ENCODE results near the gene MSI2. TPM values are rescaled to one million over a fixed set of nuclear protein-coding genes. Genes with fewer than 3 reads are reported as not detected.

MSI2 gene
- total and polyA plus RNA-seq, 9 of the 15 experiments (the other 6 are each of a cell fraction or from before 2014, with no cell fraction given) = 4.6 to 61.8 (median 42.4) TPM

- H3K79me2 ChIP-seq (ENCODE audit: control insufficient read depth, insufficient read depth, low read length) = no peaks in the 10 kb centered on the region
- no peaks in the 10 kb centered on the region for H3K27me3 ChIP-seq (ENCODE audit: control insufficient read depth in 2 of 2, insufficient read depth in 2 of 2, low read length in 2 of 2)
- H3K36me3 ChIP-seq (ENCODE audit: control insufficient read depth, insufficient read depth, low read length) = no peaks in the 10 kb centered on the region; the same call in 2 of the 3 replicates
- ATAC-seq = no peak
- intact Hi-C loops (cut with micrococcal nuclease) = no loop called here
- DNase-seq (ENCODE audit: extremely low read depth in 1 of 4, low spot score in 3 of 4) = no peak
- POLR2A ChIA-PET = no interaction called here
- CTCF ChIA-PET (ENCODE audit: low intra/inter-chr PET ratio) = no interaction called here
- no peak overlapping the region for H3K4me3 ChIP-seq
- H4K20me1 ChIP-seq (replicated peaks; ENCODE audit: control insufficient read depth, insufficient read depth, low read length) = no peaks in the 10 kb centered on the region; the same call in 1 of the 2 replicates
- WGBS (ENCODE audit: insufficient coverage, low coverage, missing lambda C conversion rate) = 78% methylated on average over 5 of the region's 5 CpGs
- no peaks in the 10 kb centered on the region for H3K9me3 ChIP-seq (replicated peaks; ENCODE audit: control insufficient read depth, insufficient read depth, low read depth, low read length)
- BruUV-seq (replicated peaks) = no TSS peak
- H3K27ac ChIP-seq (ENCODE audit: extremely low read depth, low read depth, low read length) = no peak overlapping the region
- in situ Hi-C loops (cut with MboI) = no loop called here
- no peak for FAIRE-seq
- no peak overlapping the region for H3K9ac ChIP-seq (ENCODE audit: insufficient read depth in 1 of 2, low read depth in 2 of 2, low read length in 2 of 2)
- no peak overlapping the region for H3K4me2 ChIP-seq (ENCODE audit: insufficient read depth, low read length)
- TF ChIP-seq ZNF311 (CRISPR knock-in tag; IDR thresholded peaks at IDR 0.05) = no peak
- TF ChIP-seq TRIM28 (IDR thresholded peaks at IDR 0.05) = no peak
- TF ChIP-seq TCF7L2 (IDR thresholded peaks at IDR 0.05; ENCODE audit: low read depth, low read length) = no peak
- TF ChIP-seq ZNF217 (CRISPR knock-in tag; IDR thresholded peaks at IDR 0.05) = no peak
- TF ChIP-seq RNF2 (IDR thresholded peaks at IDR 0.05) = no peak
- TF ChIP-seq, protein P1, sequence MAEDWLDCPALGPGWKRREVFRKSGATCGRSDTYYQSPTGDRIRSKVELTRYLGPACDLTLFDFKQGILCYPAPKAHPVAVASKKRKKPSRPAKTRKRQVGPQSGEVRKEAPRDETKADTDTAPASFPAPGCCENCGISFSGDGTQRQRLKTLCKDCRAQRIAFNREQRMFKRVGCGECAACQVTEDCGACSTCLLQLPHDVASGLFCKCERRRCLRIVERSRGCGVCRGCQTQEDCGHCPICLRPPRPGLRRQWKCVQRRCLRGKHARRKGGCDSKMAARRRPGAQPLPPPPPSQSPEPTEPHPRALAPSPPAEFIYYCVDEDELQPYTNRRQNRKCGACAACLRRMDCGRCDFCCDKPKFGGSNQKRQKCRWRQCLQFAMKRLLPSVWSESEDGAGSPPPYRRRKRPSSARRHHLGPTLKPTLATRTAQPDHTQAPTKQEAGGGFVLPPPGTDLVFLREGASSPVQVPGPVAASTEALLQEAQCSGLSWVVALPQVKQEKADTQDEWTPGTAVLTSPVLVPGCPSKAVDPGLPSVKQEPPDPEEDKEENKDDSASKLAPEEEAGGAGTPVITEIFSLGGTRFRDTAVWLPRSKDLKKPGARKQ (CRISPR knock-in tag; IDR thresholded peaks at IDR 0.05) = no peak
- TF ChIP-seq TFAM (CRISPR knock-in tag; conservative IDR thresholded peaks at IDR 0.05) = no peak
- no peak for TF ChIP-seq HMGN3 (IDR thresholded peaks at IDR 0.05; ENCODE audit: borderline replicate concordance, extremely low read depth, insufficient read length, low read depth, low read length)
- no peak for TF ChIP-seq ZNF830 (CRISPR knock-in tag; IDR thresholded peaks at IDR 0.05)
- H3K9me1 ChIP-seq (ENCODE audit: control insufficient read depth, insufficient read depth, low read length) = no peaks in the 10 kb centered on the region
- no peaks in the 10 kb centered on the region for H3K4me1 ChIP-seq (replicated peaks in 1 of 2; ENCODE audit: control insufficient read depth in 2 of 2, insufficient read depth in 2 of 2, low read length in 2 of 2)
- H2AFZ ChIP-seq (ENCODE audit: low read depth, low read length) = no peak overlapping the region
These were observed 388.0 kb downstream of the MSI2 start for GRCh38 chr17:57644326-57644725.

All from K562 (cell line).